Hematopoietic multipotent progenitor cell treated with erythropoietin and hydrocortisone succinate and interleukin-3 and kit ligand, for 6 days (in vitro differentiated cells): Measurements from ENCODE around the gene JAKMIP2.

Source experiments
- DNase-seq: peaks from one replicate; pipeline ENCODE4 v3.0.0-alpha.2; 2015

JAKMIP2 gene

GRCh38 chr5:147786142-147786541 lies 3.6 kb upstream of the JAKMIP2 start:
- no peak for DNase-seq

DNA sequence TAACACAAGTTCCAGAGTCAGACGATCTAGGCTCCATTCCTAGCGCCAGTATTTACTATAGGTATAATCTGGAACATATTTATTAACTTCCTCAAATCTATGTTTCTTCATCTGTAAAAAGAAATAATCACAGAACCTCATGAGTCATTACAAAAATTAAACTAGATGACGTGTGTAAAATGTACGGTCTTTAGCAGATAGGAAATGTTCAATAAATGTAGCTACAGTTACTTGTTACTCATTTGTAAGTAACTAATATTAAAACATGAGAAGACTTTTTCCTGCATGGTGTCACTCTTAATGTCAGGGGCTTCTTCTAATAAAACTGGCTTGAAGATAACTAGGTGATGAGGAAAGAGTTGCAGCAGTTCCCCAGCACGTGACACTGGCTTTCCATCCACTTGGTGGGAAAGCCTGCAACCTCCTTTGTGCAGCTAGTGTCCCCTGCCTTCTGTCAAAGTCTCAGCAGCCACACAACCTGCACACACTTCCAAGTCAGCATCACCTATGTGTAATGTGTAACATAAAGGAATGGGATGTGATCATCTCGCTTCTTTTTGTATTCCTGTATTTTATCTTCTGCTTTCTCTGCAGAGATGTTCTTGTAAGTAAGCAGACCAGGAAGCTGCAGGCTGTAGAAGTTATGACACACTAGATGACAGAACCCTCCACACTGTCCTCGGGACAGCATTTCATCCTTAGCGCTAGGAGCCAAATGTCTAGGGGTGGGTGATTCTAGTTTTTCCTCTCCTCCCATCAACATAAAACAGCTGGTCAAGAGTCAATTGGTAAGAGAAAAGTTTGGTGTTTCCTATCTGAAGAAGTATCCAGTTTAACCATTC lies 1.8 kb upstream of the JAKMIP2 start:
- DNase-seq, result no peak

GRCh38 chr5:147780924-147781573 lies 1.5 kb downstream of the JAKMIP2 start:
- no peak for DNase-seq

GRCh38 chr5:147779694-147780093 lies 2.8 kb downstream of the JAKMIP2 start:
- DNase-seq, result peak; percentile 8

DNA sequence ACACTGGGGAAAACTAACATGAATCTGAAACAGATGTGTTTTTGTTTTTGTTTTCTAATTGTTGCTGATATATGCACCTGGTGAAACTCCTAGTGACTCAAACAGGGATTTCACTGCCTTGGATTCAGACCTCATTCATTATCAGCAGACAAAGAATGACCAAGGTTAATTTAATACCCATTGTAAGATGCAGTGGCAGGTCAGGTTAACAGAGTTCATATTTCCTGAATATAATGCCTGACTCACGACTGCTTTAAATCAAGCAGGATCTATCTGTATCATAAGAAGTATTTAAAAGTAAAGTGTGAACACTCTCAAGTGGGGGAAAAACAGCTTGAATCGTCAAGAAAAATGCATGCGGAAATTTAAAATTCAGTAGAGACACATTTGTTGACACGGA lies 5.5 kb downstream of the JAKMIP2 start:
- DNase-seq, result no peak

- DNase-seq, result no peak
Observed at GRCh38 chr5:147773587-147773986, 8.9 kb downstream of the JAKMIP2 start.

DNA sequence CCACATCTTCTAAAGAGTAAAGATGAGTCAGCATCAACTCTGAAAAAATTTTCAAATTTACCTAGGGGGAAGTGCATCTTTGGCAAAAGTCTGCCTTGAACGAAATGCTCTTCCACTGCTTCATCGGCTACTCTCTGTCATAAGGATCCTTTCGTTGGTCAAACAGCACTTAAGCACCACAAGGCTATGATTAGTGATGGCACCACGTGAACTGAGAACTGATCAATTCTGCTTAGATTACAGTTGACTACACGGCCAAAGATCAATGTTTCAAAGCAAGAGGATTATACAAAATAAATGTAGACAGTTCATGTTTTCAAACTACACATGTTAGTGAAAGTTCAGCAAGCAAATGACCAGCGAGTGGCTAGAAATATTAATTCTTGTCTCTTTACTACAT lies 9.4 kb downstream of the JAKMIP2 start:
- no peak for DNase-seq

- DNase-seq, result no peak
Observed at GRCh38 chr5:147767048-147767447, 15.5 kb downstream of the JAKMIP2 start.

- no peak for DNase-seq
Observed at GRCh38 chr5:147763791-147764525, 18.6 kb downstream of the JAKMIP2 start.

GRCh38 chr5:147760086-147760875 lies 22.2 kb downstream of the JAKMIP2 start:
- DNase-seq, result no peak

DNA sequence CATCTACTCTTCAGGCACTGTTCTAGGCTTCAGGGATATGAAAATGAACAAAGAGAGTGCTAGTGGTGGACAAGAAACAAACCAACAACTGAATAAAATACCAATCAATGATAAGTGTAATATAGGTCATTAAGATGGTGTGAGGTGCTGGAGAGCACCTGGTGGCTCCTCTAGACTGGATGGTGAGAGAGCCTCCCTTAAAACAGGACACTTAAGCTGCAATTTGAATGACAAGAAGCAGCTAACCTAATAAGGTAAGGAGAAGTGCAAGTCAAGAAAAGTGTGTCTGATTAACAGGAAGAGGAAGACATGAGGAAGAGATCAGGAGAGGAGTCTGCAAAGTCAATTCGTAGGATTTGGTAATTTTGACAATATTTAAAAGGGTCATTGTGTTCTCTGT lies 23.1 kb downstream of the JAKMIP2 start:
- DNase-seq, result no peak

DNA sequence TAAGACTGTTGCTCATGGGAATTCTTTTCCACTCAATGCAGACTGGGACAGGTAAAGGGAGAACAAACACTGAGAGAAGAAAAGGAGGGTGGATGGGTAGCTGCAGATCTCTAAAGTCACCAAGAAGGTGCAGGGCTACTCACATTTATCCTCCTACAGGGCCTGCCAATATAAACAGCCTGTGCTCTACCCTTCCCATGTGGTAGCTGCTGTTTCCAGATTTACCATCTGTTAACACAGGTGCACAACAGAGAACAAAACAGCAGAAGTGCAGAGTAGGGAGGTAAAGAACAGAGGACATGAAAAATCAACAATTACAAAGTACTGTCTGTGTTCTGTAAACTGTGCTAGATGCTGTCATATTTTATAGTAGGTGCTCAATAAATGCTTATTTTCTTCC lies 26.0 kb downstream of the JAKMIP2 start:
- no peak for DNase-seq

DNA sequence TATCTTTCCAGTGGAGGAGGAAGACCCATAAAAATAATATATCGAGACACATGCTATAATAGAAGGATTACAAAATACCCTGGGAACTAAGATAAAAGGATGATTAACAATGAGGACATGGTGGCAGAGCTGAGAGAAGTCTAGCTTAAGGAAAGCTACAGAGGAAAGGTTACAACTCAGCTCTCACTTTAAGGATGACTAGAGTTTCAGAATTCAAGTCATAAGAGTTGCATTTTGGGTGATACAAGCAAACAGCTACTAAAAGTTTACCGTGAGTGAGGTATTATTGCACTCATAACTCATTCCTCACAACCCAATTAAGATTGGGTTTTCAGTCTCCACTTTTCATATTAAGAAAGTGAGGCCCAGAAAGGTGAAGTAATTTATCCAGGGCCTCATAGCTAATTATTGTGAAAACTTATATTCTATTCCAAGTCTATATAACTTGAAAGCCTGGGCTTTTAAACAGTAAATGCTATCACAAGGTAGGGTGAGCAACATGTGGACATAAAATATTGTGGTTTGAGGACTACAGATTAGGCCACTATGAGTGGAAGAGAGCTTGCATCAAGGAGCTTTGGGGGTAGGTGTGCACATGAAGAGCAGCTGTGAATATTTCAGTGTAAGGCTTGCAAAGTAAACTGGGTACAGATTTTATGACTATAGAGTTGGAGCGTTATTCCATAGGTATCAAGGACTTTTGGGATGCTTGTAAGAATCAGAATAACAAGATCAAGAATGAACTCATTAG lies 28.0 kb downstream of the JAKMIP2 start:
- no peak for DNase-seq

GRCh38 chr5:147753765-147754164 lies 28.8 kb downstream of the JAKMIP2 start:
- DNase-seq, result no peak

DNA sequence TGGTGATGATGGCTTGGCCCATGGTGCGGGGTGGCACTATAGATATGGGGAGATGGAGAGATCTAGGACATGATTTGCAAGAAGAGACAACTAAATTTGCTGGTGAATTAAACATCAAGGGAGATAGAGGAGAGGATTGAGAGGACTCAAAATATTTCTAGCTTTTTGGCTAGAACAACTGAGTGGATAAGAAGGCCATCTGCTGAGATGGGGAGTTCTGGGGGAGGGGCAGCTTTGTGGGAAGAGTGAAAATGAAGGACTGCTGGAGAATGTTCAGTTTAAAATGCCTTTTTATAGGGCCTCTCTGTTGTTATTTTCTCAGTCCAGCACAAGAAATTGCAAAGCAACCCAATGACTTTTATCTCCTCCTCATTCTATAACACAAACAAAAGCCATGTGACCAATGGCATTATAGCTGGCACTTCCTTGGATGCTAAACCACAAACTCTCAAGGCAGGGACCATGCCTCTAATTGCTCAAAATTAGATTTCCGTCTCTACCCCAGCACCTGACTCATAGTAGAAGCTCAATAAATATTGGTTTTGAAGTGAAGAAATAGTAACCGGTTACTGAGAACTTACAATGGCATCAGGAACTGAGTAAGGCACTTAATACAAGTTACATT lies 29.8 kb downstream of the JAKMIP2 start:
- DNase-seq, result no peak

DNA sequence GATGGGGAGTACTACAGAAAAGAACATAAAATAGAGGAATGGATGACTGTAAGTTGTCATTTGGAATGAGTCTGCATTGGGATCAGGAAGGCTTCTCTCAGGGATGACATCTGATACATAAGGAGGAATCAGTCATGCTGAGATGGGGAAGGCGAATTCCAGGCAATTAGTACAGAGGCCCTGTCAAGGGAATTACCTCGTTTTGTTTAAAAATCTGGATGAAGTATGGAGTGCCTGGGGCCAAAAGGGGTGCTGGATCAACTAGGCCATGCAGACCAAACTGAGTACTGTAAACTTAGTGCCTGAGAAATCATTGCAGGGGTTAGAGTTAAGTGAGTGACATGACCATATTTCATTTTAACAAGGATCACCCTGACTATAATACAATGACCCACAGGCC lies 30.5 kb downstream of the JAKMIP2 start:
- no peak for DNase-seq

DNA sequence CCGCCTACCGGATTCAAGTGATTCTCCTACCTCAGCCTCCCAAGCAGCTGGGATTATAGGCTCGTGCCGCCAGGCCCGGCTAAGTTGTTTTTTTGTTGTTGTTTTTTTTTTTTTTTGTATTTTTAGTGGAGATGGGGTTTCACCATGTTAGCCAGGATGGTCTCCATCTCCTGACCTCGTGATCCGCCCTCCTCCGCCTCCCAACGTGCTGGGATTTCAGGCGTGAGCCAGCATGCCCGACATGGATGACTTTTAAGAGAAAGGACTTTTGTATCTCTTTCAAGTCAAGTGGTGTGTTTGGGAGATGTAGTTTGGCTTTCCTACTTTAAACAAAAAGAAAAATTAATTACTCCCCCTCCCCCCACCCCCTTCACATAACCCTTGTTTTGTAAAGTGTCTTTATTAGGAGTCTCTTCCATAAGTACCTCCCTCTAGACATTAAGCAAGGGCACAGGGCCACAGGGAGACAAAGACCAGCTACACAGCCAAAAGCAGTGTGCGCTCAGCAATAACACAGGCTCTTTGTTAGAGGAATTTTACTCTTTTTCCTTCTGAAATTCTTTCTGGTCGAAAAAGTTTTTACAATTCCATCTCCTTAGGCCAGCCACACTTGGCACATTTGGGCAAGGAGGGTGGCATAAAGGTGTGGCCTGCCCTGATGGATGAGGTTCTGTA lies 31.2 kb downstream of the JAKMIP2 start:
- DNase-seq, result no peak

DNA sequence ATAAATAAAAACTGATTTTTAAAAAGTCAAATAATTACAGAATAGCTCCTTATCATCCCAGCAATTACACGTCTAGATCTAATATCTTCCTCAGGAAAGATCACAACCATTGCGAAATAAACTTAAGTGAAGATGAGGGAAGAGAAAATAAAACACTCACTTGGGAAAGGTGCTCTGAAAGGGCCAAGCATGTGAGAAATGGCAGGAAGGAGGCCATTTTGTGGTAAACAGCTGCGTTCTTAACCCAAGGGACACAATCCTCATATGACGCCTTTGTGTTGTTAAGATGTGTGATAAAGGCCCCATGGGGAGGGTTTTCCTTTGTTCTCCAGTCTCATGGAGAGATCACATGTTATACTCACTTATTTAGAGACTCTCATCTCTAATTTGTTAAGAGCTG lies 32.5 kb downstream of the JAKMIP2 start:
- DNase-seq, result no peak

GRCh38 chr5:147748590-147748989 lies 33.9 kb downstream of the JAKMIP2 start:
- no peak for DNase-seq

- DNase-seq, result no peak
Observed at GRCh38 chr5:147746986-147747385, 35.5 kb downstream of the JAKMIP2 start.
